Loucy (cell line): ENCODE data around the gene MB.

Experiments used
- H2AFZ ChIP-seq: fragments of 200-600 bp; sonication (generic); 2 replicates; pipeline ENCODE4 v1.6.0; 2016; ENCODE audit warnings: antibody characterized with exemption, mild to moderate bottlenecking, low read length, moderate library complexity
- H3F3A ChIP-seq: fragments of 200-600 bp; 2 replicates; pipeline ENCODE4 v1.6.0; 2016; ENCODE audit warnings: antibody characterized with exemption, low read depth, mild to moderate bottlenecking
- H3K27me3 ChIP-seq: fragments of 200-600 bp; sonication (generic); 2 replicates; pipeline ENCODE4 v1.6.1; 2014; ENCODE audit warnings: low read length, mild to moderate bottlenecking; ENCODE audit not compliant: insufficient read depth, poor library complexity, severe bottlenecking
- H3K36me3 ChIP-seq: fragments of 200-600 bp; sonication (generic); 2 replicates; pipeline ENCODE4 v1.6.1; 2016; ENCODE audit warnings: low read length; ENCODE audit not compliant: insufficient read depth
- H3K4me1 ChIP-seq: fragments of 200-600 bp; sonication (generic); 2 replicates; pipeline ENCODE4 v1.5.1; 2014; ENCODE audit warnings: low read length, mild to moderate bottlenecking; ENCODE audit not compliant: insufficient read depth, poor library complexity, severe bottlenecking
- H3K4me2 ChIP-seq: fragments of 200-600 bp; sonication (generic); 2 replicates; pipeline ENCODE4 v1.6.0; 2014; ENCODE audit warnings: antibody characterized with exemption, low read length, low read depth, mild to moderate bottlenecking; ENCODE audit not compliant: poor library complexity, severe bottlenecking
- H3K4me3 ChIP-seq: fragments of 200-600 bp; sonication (generic); 2 replicates; pipeline ENCODE4 v1.5.1; 2014; ENCODE audit warnings: low read length, mild to moderate bottlenecking, mixed read lengths; ENCODE audit not compliant: poor library complexity, severe bottlenecking
- H3K79me2 ChIP-seq: fragments of 200-600 bp; sonication (generic); 2 replicates; pipeline ENCODE4 v1.6.1; 2014; ENCODE audit warnings: low read length; ENCODE audit not compliant: insufficient read depth
- H3K9ac ChIP-seq: fragments of 200-600 bp; sonication (generic); 2 replicates; pipeline ENCODE4 v1.6.0; 2014; ENCODE audit warnings: mild to moderate bottlenecking, low read depth, low read length, moderate library complexity; ENCODE audit not compliant: poor library complexity, severe bottlenecking
- H3K9me2 ChIP-seq: fragments of 200-600 bp; sonication (generic); replicated peaks from 2 replicates; pipeline ENCODE4 v1.6.1; 2016; ENCODE audit warnings: low read depth, low read length, mixed read lengths
- H3K9me3 ChIP-seq: fragments of 200-600 bp; sonication (generic); 2 replicates; pipeline ENCODE4 v1.6.1; 2014; ENCODE audit warnings: mild to moderate bottlenecking, antibody characterized with exemption, low read length, low read depth; ENCODE audit not compliant: insufficient read depth
- H4K20me1 ChIP-seq: fragments of 200-600 bp; sonication (generic); 2 replicates; pipeline ENCODE4 v1.6.0; 2014; ENCODE audit warnings: antibody characterized with exemption, low read length, mild to moderate bottlenecking; ENCODE audit not compliant: insufficient read depth, poor library complexity, severe bottlenecking
- EZH2phosphoT487 ChIP-seq: fragments of 200-600 bp; IDR thresholded peaks from 2 replicates; pipeline ENCODE4 v1.6.1; 2018; ENCODE audit warnings: antibody characterized with exemption, mild to moderate bottlenecking, moderate library complexity, borderline replicate concordance
- TF ChIP-seq, protein P1 (sequence below): fragments of 200-600 bp; sonication (generic); conservative IDR thresholded peaks from 2 replicates; pipeline ENCODE4 v1.5.1; 2014; ENCODE audit warnings: mild to moderate bottlenecking, antibody characterized with exemption, low read length

MB gene

DNA sequence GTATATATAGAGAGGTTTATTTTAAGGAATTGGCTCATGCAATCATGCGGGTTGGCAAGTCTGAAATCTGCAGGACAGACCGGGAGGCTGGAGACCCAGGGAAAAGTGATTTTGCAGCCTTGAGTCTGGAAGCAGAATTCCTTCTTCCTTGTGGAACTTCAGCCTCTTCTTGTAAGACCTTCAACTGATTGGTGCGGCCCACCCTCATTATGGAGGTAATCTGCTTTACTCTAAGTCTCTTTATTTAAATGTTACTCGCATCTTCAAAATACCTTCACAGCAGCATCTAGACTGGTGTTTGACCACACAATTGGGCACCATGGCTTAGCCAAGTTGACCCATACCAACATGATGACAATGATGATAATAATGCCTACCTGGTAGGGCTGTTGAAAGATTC, 17.8 kb downstream of the MB start:
- H3K9ac ChIP-seq, result no peak overlapping the region
- no peak overlapping the region for H2AFZ ChIP-seq
- no peaks in the 10 kb centered on the region for H4K20me1 ChIP-seq
- H3K4me2 ChIP-seq, result no peak overlapping the region
- H3K9me2 ChIP-seq, result no peaks in the 10 kb centered on the region
- H3F3A ChIP-seq, result no peaks in the 10 kb centered on the region
- no peak overlapping the region for H3K4me3 ChIP-seq
- H3K27me3 ChIP-seq, result no peaks in the 10 kb centered on the region
- no peaks in the 10 kb centered on the region for H3K79me2 ChIP-seq
- peaks cover 19% of the 10 kb centered on the region for H3K4me1 ChIP-seq
- no peaks in the 10 kb centered on the region for H3K9me3 ChIP-seq
- TF ChIP-seq, protein P1, sequence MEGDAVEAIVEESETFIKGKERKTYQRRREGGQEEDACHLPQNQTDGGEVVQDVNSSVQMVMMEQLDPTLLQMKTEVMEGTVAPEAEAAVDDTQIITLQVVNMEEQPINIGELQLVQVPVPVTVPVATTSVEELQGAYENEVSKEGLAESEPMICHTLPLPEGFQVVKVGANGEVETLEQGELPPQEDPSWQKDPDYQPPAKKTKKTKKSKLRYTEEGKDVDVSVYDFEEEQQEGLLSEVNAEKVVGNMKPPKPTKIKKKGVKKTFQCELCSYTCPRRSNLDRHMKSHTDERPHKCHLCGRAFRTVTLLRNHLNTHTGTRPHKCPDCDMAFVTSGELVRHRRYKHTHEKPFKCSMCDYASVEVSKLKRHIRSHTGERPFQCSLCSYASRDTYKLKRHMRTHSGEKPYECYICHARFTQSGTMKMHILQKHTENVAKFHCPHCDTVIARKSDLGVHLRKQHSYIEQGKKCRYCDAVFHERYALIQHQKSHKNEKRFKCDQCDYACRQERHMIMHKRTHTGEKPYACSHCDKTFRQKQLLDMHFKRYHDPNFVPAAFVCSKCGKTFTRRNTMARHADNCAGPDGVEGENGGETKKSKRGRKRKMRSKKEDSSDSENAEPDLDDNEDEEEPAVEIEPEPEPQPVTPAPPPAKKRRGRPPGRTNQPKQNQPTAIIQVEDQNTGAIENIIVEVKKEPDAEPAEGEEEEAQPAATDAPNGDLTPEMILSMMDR, result no peak
- no peak for TF ChIP-seq EZH2phosphoT487
- H3K36me3 ChIP-seq, result no peaks in the 10 kb centered on the region

DNA sequence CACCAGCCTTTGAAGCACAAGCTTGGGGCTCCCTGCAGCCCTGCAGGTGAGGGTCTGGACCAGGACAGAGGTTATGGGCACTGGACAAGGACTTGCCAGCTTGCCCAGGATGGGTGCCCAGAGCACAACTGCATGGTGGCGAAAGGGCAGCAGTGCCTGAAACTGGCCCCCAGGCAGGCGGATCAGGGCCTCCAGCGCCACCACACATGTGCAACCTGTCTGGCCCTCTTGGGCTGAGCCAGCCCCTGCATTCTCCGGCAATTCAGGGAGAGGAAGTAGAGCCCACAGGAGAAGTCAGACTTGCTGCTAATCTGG, 18.8 kb downstream of the MB start:
- Histone ChIP-seq H3K9ac (no peak overlapping the region), H3K27me3 (no peaks in the 10 kb centered on the region), H3K4me2 (no peak overlapping the region), H3K9me3 (no peaks in the 10 kb centered on the region), H3F3A (no peaks in the 10 kb centered on the region), H3K4me1 (peaks cover 17% of the 10 kb centered on the region), H3K36me3 (no peaks in the 10 kb centered on the region), H3K79me2 (no peaks in the 10 kb centered on the region), H2AFZ (no peak overlapping the region), H3K9me2 (no peaks in the 10 kb centered on the region), H3K4me3 (no peak overlapping the region), H4K20me1 (no peaks in the 10 kb centered on the region)
- TF ChIP-seq EZH2phosphoT487, result no peak
- TF ChIP-seq, protein P1, result no peak

DNA sequence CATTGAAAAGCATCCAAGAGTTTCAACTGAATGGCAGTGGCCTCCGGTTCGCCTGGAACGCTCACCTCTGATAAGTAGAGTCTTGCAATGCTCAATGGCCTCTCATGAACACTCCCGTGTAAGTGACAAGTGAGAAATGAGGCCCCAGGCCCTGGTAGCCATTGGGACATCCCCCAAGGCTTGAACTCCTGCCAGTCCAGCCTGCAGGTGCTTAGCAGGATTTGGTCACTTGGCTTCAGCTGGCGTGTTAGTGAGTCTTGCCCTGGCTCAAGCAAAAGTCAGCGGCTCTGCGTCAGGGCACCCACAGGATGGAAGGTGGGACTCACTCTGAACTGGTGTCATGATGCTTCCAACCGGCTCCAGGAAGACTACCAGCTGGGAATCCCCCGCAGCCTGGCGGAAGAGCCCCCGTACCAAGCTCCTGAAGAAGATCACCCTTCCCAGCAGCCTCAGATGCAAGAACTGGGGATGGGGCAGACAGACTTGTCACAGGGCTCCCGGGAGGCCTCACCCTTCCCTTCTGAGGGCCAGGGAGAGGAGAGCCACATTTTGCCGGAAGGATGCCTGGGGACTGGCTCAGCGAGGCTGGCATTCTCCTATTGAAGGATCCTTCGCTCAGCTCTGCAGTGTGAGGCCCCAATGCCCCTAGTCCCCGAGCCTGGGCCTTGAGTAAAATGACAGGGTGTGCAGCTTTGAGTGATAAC, 19.3 kb downstream of the MB start:
- H3K4me2 ChIP-seq, result no peak overlapping the region
- no peaks in the 10 kb centered on the region for H3K9me3 ChIP-seq
- H3K79me2 ChIP-seq, result no peaks in the 10 kb centered on the region
- H3K4me1 ChIP-seq, result peaks cover 20% of the 10 kb centered on the region
- H3K27me3 ChIP-seq, result no peaks in the 10 kb centered on the region
- no peak overlapping the region for H3K4me3 ChIP-seq
- no peak overlapping the region for H3K9ac ChIP-seq
- H2AFZ ChIP-seq, result no peak overlapping the region
- TF ChIP-seq, protein P1, result no peak
- TF ChIP-seq EZH2phosphoT487, result no peak
- H4K20me1 ChIP-seq, result no peaks in the 10 kb centered on the region
- no peaks in the 10 kb centered on the region for H3F3A ChIP-seq
- no peaks in the 10 kb centered on the region for H3K9me2 ChIP-seq
- H3K36me3 ChIP-seq, result no peaks in the 10 kb centered on the region
